ENCODE data around the gene RNF112. TPM values are rescaled to one million over a fixed set of nuclear protein-coding genes. Genes with fewer than 3 reads are reported as not detected.

The RNF112 gene
- total and polyA plus RNA-seq, 2 of the 13 experiments (the other 11 are each of a cell fraction or from before 2014, with no cell fraction given): 0.05 TPM; not detected in 1

DNA sequence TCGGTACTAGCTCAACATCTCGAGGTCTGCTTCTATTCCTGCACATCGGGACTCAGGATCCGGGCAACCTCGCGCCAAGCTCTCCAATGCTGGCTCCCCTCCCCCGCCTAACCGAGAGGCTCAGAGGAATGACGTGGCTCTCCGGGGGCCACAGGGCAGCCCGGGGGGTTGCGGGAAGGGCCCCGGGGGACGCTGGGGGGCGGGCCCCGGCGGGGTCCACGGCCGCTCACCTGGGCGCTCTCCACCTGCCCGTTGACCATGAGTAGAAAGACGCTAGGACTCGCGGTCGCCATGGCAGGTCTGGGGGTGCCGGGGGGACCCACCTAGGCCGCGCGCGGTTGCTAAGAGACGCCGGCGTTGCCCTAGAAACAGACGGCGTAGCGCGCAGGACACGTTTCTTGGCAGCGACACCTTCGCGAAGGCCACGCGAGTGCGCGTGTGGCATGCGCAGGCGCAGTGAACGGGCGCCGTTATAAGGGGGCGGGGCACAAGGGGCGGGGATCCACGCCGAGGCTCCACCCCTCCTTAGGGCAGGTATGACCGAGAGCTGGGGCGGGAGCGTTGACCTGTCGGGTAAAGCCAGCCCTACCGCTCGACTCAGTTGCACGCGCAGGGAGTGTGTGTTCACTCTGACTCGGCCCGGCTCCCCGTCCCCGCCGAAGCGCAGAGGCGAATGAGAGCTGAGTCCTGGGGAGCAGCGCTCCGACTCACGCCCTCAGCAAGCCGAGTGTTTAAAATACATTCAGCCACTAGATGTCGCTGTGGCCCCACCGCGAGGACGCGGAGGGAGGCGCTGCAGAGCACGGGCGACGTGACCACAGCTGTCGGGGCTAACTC lies 48.5 kb upstream of the RNF112 start, which contains the start of gene B9D1 (continued):
- TF ChIP-seq IRF2 (CRISPR knock-in tag; IDR thresholded peaks at IDR 0.05) (peak; percentile 59; the same call in 1 of the 2 replicates), CREM (IDR thresholded peaks at IDR 0.05) (peak; percentile 50), CREM (CRISPR knock-in tag; IDR thresholded peaks at IDR 0.05) (no peak), SMC3 (IDR thresholded peaks at IDR 0.05; ENCODE audit: low read length) (peak; percentile 73; the same call in 1 of the 2 replicates), ZNF34 (CRISPR knock-in tag; IDR thresholded peaks at IDR 0.05; ENCODE audit: borderline replicate concordance) (no peak; the same call in 1 of the 2 replicates), KMT2A (CRISPR knock-in tag; IDR thresholded peaks at IDR 0.05) (peak; percentile 63), ZMYM3 (CRISPR knock-in tag; IDR thresholded peaks at IDR 0.05) (peak; percentile 41; the same call in 1 of the 2 replicates), KDM1A (CRISPR knock-in tag; IDR thresholded peaks at IDR 0.05) (no peak), ZNF652 (CRISPR knock-in tag; IDR thresholded peaks at IDR 0.05; ENCODE audit: borderline replicate concordance, low read depth) (no peak), GZF1 (CRISPR knock-in tag; IDR thresholded peaks at IDR 0.05) (no peak), FOXK1 (CRISPR knock-in tag; IDR thresholded peaks at IDR 0.05; ENCODE audit: borderline replicate concordance, low read depth) (no peak; the same call in 1 of the 2 replicates), TBX2 (CRISPR knock-in tag; IDR thresholded peaks at IDR 0.05; ENCODE audit: borderline replicate concordance) (peak; percentile 76), KAT2B (IDR thresholded peaks at IDR 0.05; ENCODE audit: borderline replicate concordance, low read depth, low read length) (no peak), PAX8 (CRISPR knock-in tag; IDR thresholded peaks at IDR 0.05; ENCODE audit: borderline replicate concordance) (0 out of 2 replicates have a peak, but pooled peaks have one; percentile 55), MBD4 (IDR thresholded peaks at IDR 0.05; ENCODE audit: borderline replicate concordance, low read length) (no peak), BORCS8-MEF2B (CRISPR knock-in tag; IDR thresholded peaks at IDR 0.05) (no peak; the same call in 1 of the 2 replicates), ZNF607 (CRISPR knock-in tag; IDR thresholded peaks at IDR 0.05; ENCODE audit: borderline replicate concordance) (0 out of 2 replicates have a peak, but pooled peaks have one; percentile 63), BRCA1 (CRISPR knock-in tag; IDR thresholded peaks at IDR 0.05) (no peak), NFKBIZ (CRISPR knock-in tag; IDR thresholded peaks at IDR 0.05) (no peak), HCFC1 (IDR thresholded peaks at IDR 0.05; ENCODE audit: low read depth, low read length) (no peak), ZNF720 (CRISPR knock-in tag; IDR thresholded peaks at IDR 0.05) (0 out of 2 replicates have a peak, but pooled peaks have one; percentile 17)
- TF ChIP-seq, protein P1, sequence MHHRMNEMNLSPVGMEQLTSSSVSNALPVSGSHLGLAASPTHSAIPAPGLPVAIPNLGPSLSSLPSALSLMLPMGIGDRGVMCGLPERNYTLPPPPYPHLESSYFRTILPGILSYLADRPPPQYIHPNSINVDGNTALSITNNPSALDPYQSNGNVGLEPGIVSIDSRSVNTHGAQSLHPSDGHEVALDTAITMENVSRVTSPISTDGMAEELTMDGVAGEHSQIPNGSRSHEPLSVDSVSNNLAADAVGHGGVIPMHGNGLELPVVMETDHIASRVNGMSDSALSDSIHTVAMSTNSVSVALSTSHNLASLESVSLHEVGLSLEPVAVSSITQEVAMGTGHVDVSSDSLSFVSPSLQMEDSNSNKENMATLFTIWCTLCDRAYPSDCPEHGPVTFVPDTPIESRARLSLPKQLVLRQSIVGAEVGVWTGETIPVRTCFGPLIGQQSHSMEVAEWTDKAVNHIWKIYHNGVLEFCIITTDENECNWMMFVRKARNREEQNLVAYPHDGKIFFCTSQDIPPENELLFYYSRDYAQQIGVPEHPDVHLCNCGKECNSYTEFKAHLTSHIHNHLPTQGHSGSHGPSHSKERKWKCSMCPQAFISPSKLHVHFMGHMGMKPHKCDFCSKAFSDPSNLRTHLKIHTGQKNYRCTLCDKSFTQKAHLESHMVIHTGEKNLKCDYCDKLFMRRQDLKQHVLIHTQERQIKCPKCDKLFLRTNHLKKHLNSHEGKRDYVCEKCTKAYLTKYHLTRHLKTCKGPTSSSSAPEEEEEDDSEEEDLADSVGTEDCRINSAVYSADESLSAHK (CRISPR knock-in tag; IDR thresholded peaks at IDR 0.05; ENCODE audit: borderline replicate concordance): no peak
- TF ChIP-seq, protein P2, sequence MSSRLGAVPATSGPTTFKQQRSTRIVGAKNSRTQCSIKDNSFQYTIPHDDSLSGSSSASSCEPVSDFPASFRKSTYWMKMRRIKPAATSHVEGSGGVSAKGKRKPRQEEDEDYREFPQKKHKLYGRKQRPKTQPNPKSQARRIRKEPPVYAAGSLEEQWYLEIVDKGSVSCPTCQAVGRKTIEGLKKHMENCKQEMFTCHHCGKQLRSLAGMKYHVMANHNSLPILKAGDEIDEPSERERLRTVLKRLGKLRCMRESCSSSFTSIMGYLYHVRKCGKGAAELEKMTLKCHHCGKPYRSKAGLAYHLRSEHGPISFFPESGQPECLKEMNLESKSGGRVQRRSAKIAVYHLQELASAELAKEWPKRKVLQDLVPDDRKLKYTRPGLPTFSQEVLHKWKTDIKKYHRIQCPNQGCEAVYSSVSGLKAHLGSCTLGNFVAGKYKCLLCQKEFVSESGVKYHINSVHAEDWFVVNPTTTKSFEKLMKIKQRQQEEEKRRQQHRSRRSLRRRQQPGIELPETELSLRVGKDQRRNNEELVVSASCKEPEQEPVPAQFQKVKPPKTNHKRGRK (CRISPR knock-in tag; IDR thresholded peaks at IDR 0.05): no peak
- TF ChIP-seq, protein P3, sequence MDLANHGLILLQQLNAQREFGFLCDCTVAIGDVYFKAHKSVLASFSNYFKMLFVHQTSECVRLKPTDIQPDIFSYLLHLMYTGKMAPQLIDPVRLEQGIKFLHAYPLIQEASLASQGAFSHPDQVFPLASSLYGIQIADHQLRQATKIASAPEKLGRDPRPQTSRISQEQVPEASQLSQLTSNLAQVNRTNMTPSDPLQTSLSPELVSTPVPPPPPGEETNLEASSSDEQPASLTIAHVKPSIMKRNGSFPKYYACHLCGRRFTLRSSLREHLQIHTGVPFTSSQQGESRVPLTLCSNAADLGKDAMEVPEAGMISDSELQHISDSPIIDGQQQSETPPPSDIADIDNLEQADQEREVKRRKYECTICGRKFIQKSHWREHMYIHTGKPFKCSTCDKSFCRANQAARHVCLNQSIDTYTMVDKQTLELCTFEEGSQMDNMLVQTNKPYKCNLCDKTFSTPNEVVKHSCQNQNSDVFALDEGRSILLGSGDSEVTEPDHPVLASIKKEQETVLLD (CRISPR knock-in tag; IDR thresholded peaks at IDR 0.05; ENCODE audit: low read depth): no peak
- TF ChIP-seq, protein P4, sequence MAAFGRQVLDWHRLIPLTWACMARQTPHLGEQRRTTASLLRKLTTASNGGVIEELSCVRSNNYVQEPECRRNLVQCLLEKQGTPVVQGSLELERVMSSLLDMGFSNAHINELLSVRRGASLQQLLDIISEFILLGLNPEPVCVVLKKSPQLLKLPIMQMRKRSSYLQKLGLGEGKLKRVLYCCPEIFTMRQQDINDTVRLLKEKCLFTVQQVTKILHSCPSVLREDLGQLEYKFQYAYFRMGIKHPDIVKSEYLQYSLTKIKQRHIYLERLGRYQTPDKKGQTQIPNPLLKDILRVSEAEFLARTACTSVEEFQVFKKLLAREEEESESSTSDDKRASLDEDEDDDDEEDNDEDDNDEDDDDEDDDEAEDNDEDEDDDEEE (CRISPR knock-in tag; IDR thresholded peaks at IDR 0.05): no peak; the same call in 1 of the 2 replicates

Measured in HepG2 (cell line).